A549 (cell line): ENCODE measurements around the gene CTSH. TPM values are rescaled to one million over a fixed set of nuclear protein-coding genes. Genes with fewer than 3 reads are reported as not detected.

Experiments used
- ATAC-seq, 2 experiments: fragments of 200-7000 bp in 1 of 2; fragments of >200 bp in 1 of 2; cut with Nextera tagmentation in 1 of 2; cut with Tn5 transposase in 1 of 2; 3 replicates each; pipeline versions ENCODE4 v1.8.0 to v1.9.1; 2018 to 2020; ENCODE audit warnings: mild to moderate bottlenecking in 1 of 2, moderate library complexity in 1 of 2
- CTCF ChIA-PET: fragments of 300-600 bp; sonication (Branson Sonifier 250); formaldehyde crosslinking; extraction: SDS; loops from one replicate; lab custom pipeline; 2021; ENCODE audit warnings: antibody characterized with exemption, inconsistent platforms; lab: Yijun Ruan, JAX
- POLR2A ChIA-PET: fragments of 350-600 bp; formaldehyde crosslinking; extraction: SDS; loops from one replicate; lab custom pipeline; 2021; ENCODE audit warnings: antibody characterized with exemption, inconsistent platforms; lab: Yijun Ruan, JAX
- DNase-seq, 2 experiments: peaks; one replicate each; pipeline versions ENCODE4 v3.0.0 to v3.0.0-alpha.2; 2011 to 2016; ENCODE audit warnings: low read depth in 1 of 2, low spot score in 1 of 2
- FAIRE-seq: peaks from 2 replicates; lab custom pipeline; 2011; peaks lifted over from hg19 to GRCh38; lab: Jason Lieb, UNC
- H3K27ac ChIP-seq, 2 experiments: fragments of >200 bp; sonication (Bioruptor Twin); formaldehyde crosslinking; 3 replicates each; pipeline ENCODE4 v1.5.1; 2016 to 2017
- H3K4me1 ChIP-seq: fragments of >200 bp; sonication (Bioruptor Twin); formaldehyde crosslinking; 3 replicates; pipeline ENCODE4 v1.6.1; 2016
- H3K4me2 ChIP-seq: fragments of >200 bp; sonication (Bioruptor Twin); formaldehyde crosslinking; 3 replicates; pipeline ENCODE4 v1.6.1; 2016
- H3K4me3 ChIP-seq: fragments of >200 bp; sonication (Bioruptor Twin); formaldehyde crosslinking; 3 replicates; pipeline ENCODE4 v1.5.1; 2016
- H3K9me3 ChIP-seq: fragments of >200 bp; sonication (Bioruptor Twin); formaldehyde crosslinking; 3 replicates; pipeline ENCODE4 v1.6.1; 2016
- CHD2 ChIP-seq: fragments of 150-350 bp; IDR thresholded peaks from 2 replicates; pipeline ENCODE4 v1.6.1; 2014; ENCODE audit warnings: low read length; ENCODE audit not compliant: partially characterized antibody
- EHF ChIP-seq: fragments of 250-450 bp; sonication (Bioruptor Pico); IDR thresholded peaks from 2 replicates; pipeline ENCODE4 v1.5.0; 2020; ENCODE audit warnings: mild to moderate bottlenecking
- FOSL2 ChIP-seq, 2 experiments: fragments of 450-650 bp in 1 of 2; fragments of >200 bp in 1 of 2; sonication (Bioruptor Twin) in 1 of 2; formaldehyde crosslinking; IDR thresholded peaks; 2 replicates each; pipeline versions ENCODE4 v1.5.0 to v1.6.1; 2016 to 2020; ENCODE audit warnings: mild to moderate bottlenecking in 1 of 2, moderate library complexity in 1 of 2
- HEYL ChIP-seq: fragments of 250-450 bp; sonication (Bioruptor Pico); IDR thresholded peaks from 2 replicates; pipeline ENCODE4 v1.8.0; 2021; ENCODE audit warnings: mild to moderate bottlenecking, moderate library complexity
- HMGXB4 ChIP-seq: fragments of 250-450 bp; sonication (Bioruptor Pico); IDR thresholded peaks from 2 replicates; pipeline ENCODE4 v1.5.0; 2021; ENCODE audit warnings: mild to moderate bottlenecking, moderate library complexity, borderline replicate concordance
- HOXB13 ChIP-seq: fragments of 250-450 bp; sonication (Bioruptor Pico); IDR thresholded peaks from 2 replicates; pipeline ENCODE4 v1.5.0; 2020; ENCODE audit warnings: low read depth, mild to moderate bottlenecking, moderate library complexity
- JUN ChIP-seq, 2 experiments: fragments of >200 bp; sonication (Bioruptor Twin); formaldehyde crosslinking; IDR thresholded peaks; 2 replicates in 1 of 2; 3 replicates in 1 of 2; pipeline ENCODE4 v1.6.1; 2016 to 2017
- KDM1A ChIP-seq: fragments of 200-600 bp; sonication (generic); IDR thresholded peaks from 2 replicates; pipeline ENCODE4 v1.6.1; 2016; ENCODE audit warnings: low read depth, mild to moderate bottlenecking
- KDM5A ChIP-seq: fragments of 200-600 bp; sonication (generic); IDR thresholded peaks from 2 replicates; pipeline ENCODE4 v1.6.1; 2016; ENCODE audit warnings: antibody characterized with exemption, mild to moderate bottlenecking
- MYC ChIP-seq: IDR thresholded peaks from 2 replicates; pipeline ENCODE4 v1.6.1; 2012; ENCODE audit warnings: mild to moderate bottlenecking, inconsistent platforms, low read length, improper control_type of control experiment, borderline replicate concordance
- PHF8 ChIP-seq: fragments of 200-600 bp; sonication (generic); IDR thresholded peaks from 2 replicates; pipeline ENCODE4 v1.6.1; 2016; ENCODE audit warnings: low read depth, mild to moderate bottlenecking, antibody characterized with exemption, moderate library complexity, borderline replicate concordance
- POLR2A ChIP-seq: IDR thresholded peaks from 2 replicates; pipeline ENCODE4 v1.6.1; 2012; ENCODE audit warnings: mild to moderate bottlenecking, low read length
- POLR2AphosphoS2 ChIP-seq: conservative IDR thresholded peaks from 2 replicates; pipeline ENCODE4 v1.6.1; 2012; ENCODE audit warnings: low read length, improper control_type of control experiment, inconsistent platforms
- TP53 ChIP-seq: fragments of 250-450 bp; sonication (Bioruptor Pico); IDR thresholded peaks from 2 replicates; pipeline ENCODE4 v1.5.0; 2021; ENCODE audit warnings: mild to moderate bottlenecking, moderate library complexity
- USF2 ChIP-seq: fragments of 450-650 bp; IDR thresholded peaks from 2 replicates; pipeline ENCODE4 v1.6.1; 2014; ENCODE audit warnings: antibody characterized with exemption
- ZC3H11A ChIP-seq: fragments of 450-650 bp; IDR thresholded peaks from 2 replicates; pipeline ENCODE4 v1.6.1; 2014; ENCODE audit warnings: antibody characterized with exemption, mild to moderate bottlenecking
- ZFP36 ChIP-seq: fragments of 450-650 bp; IDR thresholded peaks from 2 replicates; pipeline ENCODE4 v1.6.1; 2014; ENCODE audit warnings: borderline replicate concordance; ENCODE audit not compliant: partially characterized antibody
- ZNF302 ChIP-seq: fragments of 250-450 bp; sonication (Bioruptor Pico); IDR thresholded peaks from 2 replicates; pipeline ENCODE4 v1.9.0; 2021; ENCODE audit warnings: inconsistent platforms, mild to moderate bottlenecking, moderate library complexity
- ZSCAN20 ChIP-seq: fragments of 250-450 bp; sonication (Bioruptor Pico); IDR thresholded peaks from 2 replicates; pipeline ENCODE4 v1.8.0; 2022; ENCODE audit warnings: mild to moderate bottlenecking, moderate library complexity
- WGBS: methylation state at CpG from one replicate; pipeline ENCODE4 v1.1.6; 2017; ENCODE audit errors: missing lambda C conversion rate; 5-methylcytosine and 5-hydroxymethylcytosine counted together
- polyA plus RNA-seq, 4 experiments: library from polyadenylated mRNA; depleted of rRNA in 3 of 4; stranded (reverse); fragments of >200 nt; fragmentation: RNase III in 1 of 4; extraction: RNeasy Plus Mini Kit Qiagen cat#74134 plus additional on column Dnase treatment in 1 of 4; gene quantifications; 2 replicates in 3 of 4; 3 replicates in 1 of 4; pipeline ENCODE4 v1.2.3, GENCODE V29; 2011 to 2017
- TF ChIP-seq, protein P1 (sequence below): IDR thresholded peaks from 2 replicates; pipeline ENCODE4 v1.6.1; 2012
- TF ChIP-seq, protein P2 (sequence below): fragments of 150-350 bp; IDR thresholded peaks from 2 replicates; pipeline ENCODE4 v1.6.1; 2014; ENCODE audit warnings: low read depth, mild to moderate bottlenecking, low read length
- TF ChIP-seq, protein P3 (sequence below): fragments of 250-450 bp; sonication (Bioruptor Pico); IDR thresholded peaks from 2 replicates; pipeline ENCODE4 v1.5.0; 2020; ENCODE audit warnings: low read depth, mild to moderate bottlenecking, moderate library complexity
- TF ChIP-seq, protein P4 (sequence below): fragments of >200 bp; sonication (Bioruptor Twin); formaldehyde crosslinking; IDR thresholded peaks from 3 replicates; pipeline ENCODE4 v1.6.1; 2016

Gene CTSH
- polyA plus RNA-seq, 2 of the 4 experiments (the other 2 are of a cell fraction), result 25.2 to 33.3 TPM

- TF ChIP-seq CHD2, result no peak
- TF ChIP-seq, protein P1, sequence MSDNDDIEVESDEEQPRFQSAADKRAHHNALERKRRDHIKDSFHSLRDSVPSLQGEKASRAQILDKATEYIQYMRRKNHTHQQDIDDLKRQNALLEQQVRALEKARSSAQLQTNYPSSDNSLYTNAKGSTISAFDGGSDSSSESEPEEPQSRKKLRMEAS, result no peak
- TF ChIP-seq, protein P2, sequence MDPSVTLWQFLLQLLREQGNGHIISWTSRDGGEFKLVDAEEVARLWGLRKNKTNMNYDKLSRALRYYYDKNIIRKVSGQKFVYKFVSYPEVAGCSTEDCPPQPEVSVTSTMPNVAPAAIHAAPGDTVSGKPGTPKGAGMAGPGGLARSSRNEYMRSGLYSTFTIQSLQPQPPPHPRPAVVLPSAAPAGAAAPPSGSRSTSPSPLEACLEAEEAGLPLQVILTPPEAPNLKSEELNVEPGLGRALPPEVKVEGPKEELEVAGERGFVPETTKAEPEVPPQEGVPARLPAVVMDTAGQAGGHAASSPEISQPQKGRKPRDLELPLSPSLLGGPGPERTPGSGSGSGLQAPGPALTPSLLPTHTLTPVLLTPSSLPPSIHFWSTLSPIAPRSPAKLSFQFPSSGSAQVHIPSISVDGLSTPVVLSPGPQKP, result no peak
Observed at GRCh38 chr15:78993931-78994530, 49.2 kb upstream of the CTSH start (continued).

DNA sequence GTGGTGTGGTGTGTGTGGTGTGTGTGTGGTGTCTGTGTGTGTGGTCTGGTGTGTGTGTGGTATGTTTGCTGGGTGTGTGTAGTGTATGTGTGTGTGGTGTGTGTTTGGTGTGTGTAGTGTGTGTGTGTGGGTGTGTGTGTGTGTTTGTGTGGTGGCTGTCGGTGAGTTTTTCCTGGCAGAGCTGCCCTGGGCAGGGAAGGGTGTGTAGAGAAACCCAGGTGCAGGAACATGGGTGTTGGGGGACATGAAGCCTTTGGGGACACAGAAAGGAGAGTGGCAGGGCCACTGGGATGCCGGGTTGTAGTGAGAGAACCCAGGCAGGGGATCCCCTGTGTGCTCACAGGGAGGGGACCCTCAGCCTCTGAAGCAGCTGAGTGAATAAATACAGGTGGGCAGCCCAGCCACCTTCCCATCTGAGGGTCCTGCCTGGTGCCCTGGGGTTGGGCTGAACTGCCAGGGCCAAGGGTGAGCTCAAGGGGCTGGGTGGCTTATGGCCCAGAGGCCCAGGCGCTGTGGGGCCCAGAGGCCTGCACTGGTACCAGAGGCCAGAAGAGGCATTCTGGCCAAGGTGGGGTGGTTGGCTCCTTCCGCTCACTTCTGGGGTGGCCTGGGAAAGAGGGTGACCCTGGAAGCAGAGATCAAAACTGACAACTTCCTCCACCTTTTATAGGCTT is 48.5 kb upstream of the CTSH start:
- ATAC-seq (no peak), FAIRE-seq (no peak), DNase-seq (no peak)
- TF ChIP-seq KDM1A (no peak), ZFP36 (no peak), HOXB13 (no peak), CHD2 (no peak), POLR2A (no peak), EHF (CRISPR knock-in tag) (no peak), MYC (no peak), KDM5A (no peak)
- 75% methylated on average over 4 of the region's 4 CpGs for WGBS
- Histone ChIP-seq H3K4me2 (no peak overlapping the region), H3K4me3 (no peak overlapping the region), H3K4me1 (peaks cover 30% of the 10 kb centered on the region), H3K9me3 (no peaks in the 10 kb centered on the region), H3K27ac (peak overlapping the region in 1 of 2 experiments; percentile 17; a peak in 1 of 6 replicates)
- CTCF ChIA-PET, result interaction anchor here (1.2 to 3.7 kb wide), 5 partner anchors 11 to 191 kb away, joined by 4 to 21 read pairs (median 5); no protein-coding TSS in a partner anchor
- POLR2A ChIA-PET, result no interaction called here

DNA sequence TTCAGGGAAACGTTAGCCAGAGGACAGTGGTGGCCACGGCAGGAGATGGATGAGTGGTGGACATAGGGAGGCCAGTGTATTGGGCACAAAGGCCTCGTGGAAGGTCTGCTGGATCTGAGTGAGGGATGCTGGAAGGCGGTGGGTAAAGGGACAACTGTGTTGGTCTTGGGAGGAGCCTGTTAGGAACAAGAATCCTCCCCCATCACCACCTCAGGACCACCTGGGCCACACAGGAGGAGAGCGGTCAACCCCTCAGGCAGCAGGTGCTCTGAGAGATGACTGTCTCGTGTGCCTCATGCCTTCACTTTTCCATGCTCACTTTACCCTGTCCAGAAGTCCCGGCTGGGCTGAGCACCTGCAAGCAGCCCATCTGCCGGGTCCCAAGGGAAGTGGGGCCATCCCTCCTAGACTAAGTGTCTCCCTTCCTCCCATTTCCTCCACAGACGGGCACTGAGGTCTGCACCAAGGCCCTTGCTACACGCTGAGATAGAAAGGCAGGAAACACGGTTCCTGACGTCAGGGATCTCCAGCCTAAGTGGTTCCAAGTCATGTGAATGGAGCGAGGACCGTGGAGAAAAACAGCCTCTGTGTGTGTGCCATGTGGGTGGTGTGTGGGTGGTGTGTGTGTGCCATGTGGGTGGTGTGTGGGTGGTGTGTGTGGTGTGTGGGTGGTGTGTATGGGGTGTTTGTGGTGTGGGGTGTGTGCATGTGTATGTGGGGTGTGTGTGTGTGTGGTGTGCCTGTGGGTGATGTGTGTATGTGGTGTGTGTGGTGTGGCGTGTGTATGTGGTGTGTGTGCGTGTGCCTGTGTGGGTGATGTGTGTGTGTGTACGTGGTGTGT is 47.8 kb upstream of the CTSH start:
- ChIA-PET CTCF (interaction anchor here (0.7 to 3.7 kb wide), 3 partner anchors 13 to 14 kb away, joined by 3 to 21 read pairs (median 3); no protein-coding TSS in a partner anchor), POLR2A (no interaction called here)
- TF ChIP-seq POLR2AphosphoS2 (no peak), TP53 (CRISPR knock-in tag) (no peak), KDM5A (no peak), ZNF302 (CRISPR knock-in tag) (no peak), FOSL2 (IDR thresholded peaks at IDR 0.05) (no peak), FOSL2 (CRISPR knock-in tag; IDR thresholded peaks at IDR 0.05) (no peak), POLR2A (no peak), USF2 (no peak), JUN (IDR thresholded peaks at IDR 0.05) (no peak), ZSCAN20 (no peak), HOXB13 (no peak), HMGXB4 (CRISPR knock-in tag) (no peak), HEYL (CRISPR knock-in tag) (no peak), ZC3H11A (no peak), EHF (CRISPR knock-in tag) (no peak), PHF8 (no peak)
- TF ChIP-seq, protein P3, sequence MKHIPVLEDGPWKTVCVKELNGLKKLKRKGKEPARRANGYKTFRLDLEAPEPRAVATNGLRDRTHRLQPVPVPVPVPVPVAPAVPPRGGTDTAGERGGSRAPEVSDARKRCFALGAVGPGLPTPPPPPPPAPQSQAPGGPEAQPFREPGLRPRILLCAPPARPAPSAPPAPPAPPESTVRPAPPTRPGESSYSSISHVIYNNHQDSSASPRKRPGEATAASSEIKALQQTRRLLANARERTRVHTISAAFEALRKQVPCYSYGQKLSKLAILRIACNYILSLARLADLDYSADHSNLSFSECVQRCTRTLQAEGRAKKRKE (CRISPR knock-in tag), result no peak
- TF ChIP-seq, protein P4, sequence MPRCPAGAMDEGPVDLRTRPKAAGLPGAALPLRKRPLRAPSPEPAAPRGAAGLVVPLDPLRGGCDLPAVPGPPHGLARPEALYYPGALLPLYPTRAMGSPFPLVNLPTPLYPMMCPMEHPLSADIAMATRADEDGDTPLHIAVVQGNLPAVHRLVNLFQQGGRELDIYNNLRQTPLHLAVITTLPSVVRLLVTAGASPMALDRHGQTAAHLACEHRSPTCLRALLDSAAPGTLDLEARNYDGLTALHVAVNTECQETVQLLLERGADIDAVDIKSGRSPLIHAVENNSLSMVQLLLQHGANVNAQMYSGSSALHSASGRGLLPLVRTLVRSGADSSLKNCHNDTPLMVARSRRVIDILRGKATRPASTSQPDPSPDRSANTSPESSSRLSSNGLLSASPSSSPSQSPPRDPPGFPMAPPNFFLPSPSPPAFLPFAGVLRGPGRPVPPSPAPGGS, result no peak
- H3K27ac ChIP-seq, result no peak overlapping the region
- WGBS, result 87% methylated on average over 17 of the region's 17 CpGs
- ATAC-seq (no peak), FAIRE-seq (no peak), DNase-seq (no peak)
- peaks cover 34% of the 10 kb centered on the region for H3K4me1 ChIP-seq
- H3K4me3 ChIP-seq, result no peak overlapping the region
- no peak overlapping the region for H3K4me2 ChIP-seq
- no peaks in the 10 kb centered on the region for H3K9me3 ChIP-seq
